Liver (tissue), 9 donors: Measurements from ENCODE around the gene ZNF438. TPM values are rescaled to one million over a fixed set of nuclear protein-coding genes. Genes with fewer than 3 reads are reported as not detected.

Experiments
- DNase-seq: peaks from one replicate; pipeline ENCODE4 v3.0.0-alpha.2; 2017; ENCODE audit warnings: low spot score
- H3K27ac ChIP-seq, 2 donors: one replicate each; pipeline ENCODE4 v1.7.0; 2013; ENCODE audit warnings: inconsistent platforms in 2 of 2, low read length in 2 of 2, control low read depth in 1 of 2, low read depth in 1 of 2, mild to moderate bottlenecking in 1 of 2
- H3K27me3 ChIP-seq, 4 donors: one replicate each; pipeline versions ENCODE4 v1.6.1 to v1.7.0; 2013; ENCODE audit warnings: low read length in 3 of 4, inconsistent platforms in 1 of 4, mild to moderate bottlenecking in 1 of 4, moderate library complexity in 1 of 4; ENCODE audit not compliant: control insufficient read depth in 4 of 4, insufficient read depth in 4 of 4
- H3K36me3 ChIP-seq, 4 donors: one replicate each; pipeline versions ENCODE4 v1.6.1 to v1.7.0; 2013; ENCODE audit warnings: low read length in 3 of 4, mild to moderate bottlenecking in 3 of 4, low read depth in 1 of 4, moderate library complexity in 1 of 4; ENCODE audit not compliant: control insufficient read depth in 4 of 4, insufficient read depth in 3 of 4
- H3K4me1 ChIP-seq, 4 donors: one replicate each; pipeline versions ENCODE4 v1.6.1 to v1.7.0; 2013; ENCODE audit warnings: low read length in 3 of 4, mild to moderate bottlenecking in 3 of 4, moderate library complexity in 1 of 4; ENCODE audit not compliant: control insufficient read depth in 4 of 4, insufficient read depth in 4 of 4
- H3K4me3 ChIP-seq, 3 donors: one replicate each; pipeline versions ENCODE4 v1.6.1 to v1.7.0; 2013; ENCODE audit warnings: low read length in 3 of 3, control low read depth in 1 of 3, low read depth in 1 of 3, mild to moderate bottlenecking in 1 of 3
- H3K9ac ChIP-seq, 2 donors: one replicate each; pipeline ENCODE4 v1.7.0; 2013; ENCODE audit warnings: low read length in 2 of 2, mild to moderate bottlenecking in 2 of 2, moderate library complexity in 2 of 2, control low read depth in 1 of 2, low read depth in 1 of 2
- H3K9me3 ChIP-seq, 4 donors: one replicate each; pipeline versions ENCODE4 v1.6.1 to v1.7.0; 2013; ENCODE audit warnings: low read length in 3 of 4; ENCODE audit not compliant: control insufficient read depth in 4 of 4
- ATF3 ChIP-seq: IDR thresholded peaks from 2 replicates; pipeline ENCODE4 v1.6.1; 2016; ENCODE audit warnings: antibody characterized with exemption
- CTCF ChIP-seq: fragments of 150-350 bp; IDR thresholded peaks from 2 replicates; pipeline ENCODE4 v1.5.1; 2017; ENCODE audit warnings: improper control_type of control experiment, low read depth, low read length; ENCODE audit not compliant: missing input control
- EGR1 ChIP-seq, 2 donors: IDR thresholded peaks; 2 replicates each; pipeline ENCODE4 v1.6.1; 2016 to 2018; ENCODE audit warnings: antibody characterized with exemption in 2 of 2, low read depth in 2 of 2
- FOXA1 ChIP-seq: IDR thresholded peaks from 2 replicates; pipeline ENCODE4 v1.6.1; 2016; ENCODE audit warnings: antibody characterized with exemption
- FOXA2 ChIP-seq: IDR thresholded peaks from 2 replicates; pipeline ENCODE4 v1.6.1; 2016; ENCODE audit warnings: antibody characterized with exemption
- GABPA ChIP-seq, 2 donors: IDR thresholded peaks in 1 of 2; conservative IDR thresholded peaks in 1 of 2; 2 replicates each; pipeline ENCODE4 v1.6.1; 2016; ENCODE audit warnings: antibody characterized with exemption in 2 of 2, mild to moderate bottlenecking in 1 of 2, moderate library complexity in 1 of 2
- HNF4A ChIP-seq, 2 donors: conservative IDR thresholded peaks; 2 replicates each; pipeline ENCODE4 v1.6.1; 2016; ENCODE audit warnings: antibody characterized with exemption in 2 of 2, mild to moderate bottlenecking in 2 of 2
- HNF4G ChIP-seq: IDR thresholded peaks from 2 replicates; pipeline ENCODE4 v1.6.1; 2016; ENCODE audit warnings: antibody characterized with exemption
- MAX ChIP-seq: IDR thresholded peaks from 2 replicates; pipeline ENCODE4 v1.6.1; 2016; ENCODE audit warnings: antibody characterized with exemption
- NR2F2 ChIP-seq: IDR thresholded peaks from 2 replicates; pipeline ENCODE4 v1.6.1; 2016; ENCODE audit warnings: antibody characterized with exemption
- RXRA ChIP-seq, 2 donors: IDR thresholded peaks; 2 replicates each; pipeline ENCODE4 v1.6.1; 2017 to 2018; ENCODE audit warnings: antibody characterized with exemption in 2 of 2, mild to moderate bottlenecking in 1 of 2
- SP1 ChIP-seq: IDR thresholded peaks from 2 replicates; pipeline ENCODE4 v1.6.1; 2018; ENCODE audit warnings: antibody characterized with exemption, mild to moderate bottlenecking
- TAF1 ChIP-seq: conservative IDR thresholded peaks from 2 replicates; pipeline ENCODE4 v1.6.1; 2016; ENCODE audit warnings: antibody characterized with exemption, mild to moderate bottlenecking
- ZBTB33 ChIP-seq: IDR thresholded peaks from 2 replicates; pipeline ENCODE4 v1.6.1; 2016; ENCODE audit warnings: antibody characterized with exemption
- WGBS: extraction: QIAGEN DNeasy Blood & Tissue Kit; methylation state at CpG from one replicate; pipeline ENCODE4 v1.1.7; 2013; 5-methylcytosine and 5-hydroxymethylcytosine counted together
- polyA plus RNA-seq, 2 donors: library from polyadenylated mRNA; stranded (reverse) in 1 of 2; unstranded in 1 of 2; fragments of 200-250 nt in 1 of 2; fragments of >200 nt in 1 of 2; fragmentation: Nextera tagmentation in 1 of 2; extraction: Ambion mirVana in 1 of 2; gene quantifications; one replicate each; pipeline versions ENCODE4 v1.2.1 to v1.2.3, GENCODE V29; 2013 to 2015
- total RNA-seq, 2 donors: library from RNA; depleted of rRNA; stranded (reverse); fragments of >200 nt; gene quantifications; one replicate each; pipeline ENCODE4 v1.2.3, GENCODE V29; 2014
- donor health status: healthy.
- donor health status: healthy.
- donor health status: healthy.
- donor health status: healthy.
- donor health status: healthy.

ZNF438 gene
- total and polyA plus RNA-seq, 4 donors: 1.9 to 2.9 (median 2.2) TPM

GRCh38 chr10:30816820-30817171 is 214.9 kb downstream of the ZNF438 start:
- Histone ChIP-seq H3K27me3 (no peaks in the 10 kb centered on the region), H3K36me3 (no peaks in the 10 kb centered on the region), H3K4me1 (peaks cover 0 to 6% (median 0%) of the 10 kb centered on the region in 4 donors), H3K27ac (no peak overlapping the region), H3K4me3 (no peak overlapping the region), H3K9ac (no peak overlapping the region), H3K9me3 (no peaks in the 10 kb centered on the region)
- WGBS: 83% methylated on average over 3 of the region's 3 CpGs
- TF ChIP-seq HNF4G (no peak), RXRA (IDR thresholded peaks at IDR 0.05) (no peak), FOXA2 (no peak), MAX (no peak), NR2F2 (no peak), HNF4A (conservative IDR thresholded peaks at IDR 0.05) (no peak), GABPA (IDR thresholded peaks at IDR 0.05 in 1 of 2, conservative IDR thresholded peaks at IDR 0.05 in 1 of 2) (no peak), TAF1 (no peak), ZBTB33 (no peak), CTCF (no peak), EGR1 (IDR thresholded peaks at IDR 0.05; ENCODE audit: low read depth in 2 of 2) (no peak), SP1 (no peak)
- no peak for DNase-seq

GRCh38 chr10:30816159-30816819 is 215.4 kb downstream of the ZNF438 start:
- no peaks in the 10 kb centered on the region for H3K9me3 ChIP-seq
- H3K36me3 ChIP-seq: no peaks in the 10 kb centered on the region
- no peaks in the 10 kb centered on the region for H3K27me3 ChIP-seq
- 85% methylated on average over 9 of the region's 9 CpGs for WGBS
- H3K4me3 ChIP-seq: no peak overlapping the region
- H3K4me1 ChIP-seq: peaks cover 0 to 9% (median 0%) of the 10 kb centered on the region in 4 donors
- DNase-seq: no peak
- no peak overlapping the region for H3K27ac ChIP-seq
- no peak overlapping the region for H3K9ac ChIP-seq
- TF ChIP-seq EGR1 (IDR thresholded peaks at IDR 0.05; ENCODE audit: low read depth in 2 of 2) (no peak), HNF4G (no peak), CTCF (no peak), ATF3 (no peak), TAF1 (no peak), MAX (no peak), ZBTB33 (no peak), FOXA2 (no peak), RXRA (IDR thresholded peaks at IDR 0.05) (no peak), FOXA1 (no peak), NR2F2 (no peak)
